RKO (cell line): ENCODE results near the gene PCSK6.
"Not testable (repeated sequence)": the region's sequence is repeated elsewhere in the genome, so short reads cannot be mapped to it uniquely, and the experiment has no call there.

Experiments used
- DNase-seq: peaks from one replicate; pipeline ENCODE4 v3.0.0-alpha.2; 2016; ENCODE audit warnings: low spot score

Gene PCSK6

GRCh38 chr15:101356512-101357172 lies 132.9 kb downstream of the PCSK6 start:
- not testable (repeated sequence) for DNase-seq

- DNase-seq: no peak
Measured at GRCh38 chr15:101355678-101356464, 133.6 kb downstream of the PCSK6 start.

DNA sequence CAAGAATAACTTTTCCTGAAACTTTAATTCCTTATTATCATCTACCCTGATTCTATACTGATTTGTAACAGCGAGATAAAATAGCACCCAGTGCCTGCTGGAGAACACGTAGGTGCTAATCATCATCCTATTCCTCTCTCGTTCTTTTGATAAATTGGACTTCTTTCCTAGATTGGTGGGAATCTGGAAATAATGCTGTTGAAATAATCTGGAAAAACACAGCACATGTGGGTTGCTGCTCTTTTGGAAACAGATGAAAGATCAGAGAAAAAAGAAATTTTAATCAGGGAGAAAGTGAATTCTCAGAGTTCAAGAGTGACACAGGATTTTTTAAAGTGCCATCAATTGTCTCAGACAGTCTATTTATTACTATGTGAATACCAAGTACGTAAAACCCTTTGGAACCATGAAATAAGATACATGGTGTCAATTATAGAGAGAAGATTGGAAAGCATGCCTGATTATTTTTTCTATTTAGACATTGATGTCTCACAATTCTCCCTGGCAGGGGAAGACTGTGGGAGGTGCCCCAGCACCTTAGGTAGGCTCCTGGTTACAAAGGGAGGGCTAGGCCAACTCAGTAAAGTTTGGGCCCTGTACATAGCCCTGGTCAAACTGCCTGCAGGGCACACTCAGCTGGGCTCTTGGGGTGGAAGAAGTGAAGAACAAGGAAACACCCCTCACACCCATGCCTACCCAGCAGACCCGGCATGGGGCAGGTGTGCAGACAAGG lies 134.4 kb downstream of the PCSK6 start:
- DNase-seq: no peak

DNA sequence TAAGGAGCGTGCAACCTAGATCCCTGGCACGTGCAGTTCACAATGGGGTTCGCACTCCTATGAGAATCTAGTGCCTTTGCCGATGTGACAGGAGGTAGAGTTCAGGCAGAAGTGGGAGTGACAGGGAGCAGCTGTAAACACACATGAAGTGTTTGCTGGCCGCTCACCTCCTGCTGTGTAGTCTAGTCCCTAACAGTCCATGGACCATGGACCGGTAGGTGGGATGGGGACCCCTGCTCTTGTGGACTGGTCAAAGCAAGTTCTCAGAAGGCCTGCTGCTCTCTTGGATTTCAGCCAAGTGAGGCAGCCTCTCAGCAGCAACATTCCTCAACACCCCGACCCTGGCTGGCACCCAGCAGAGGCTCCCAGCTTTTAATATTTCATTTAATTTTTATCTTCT lies 136.3 kb downstream of the PCSK6 start:
- DNase-seq: no peak

DNA sequence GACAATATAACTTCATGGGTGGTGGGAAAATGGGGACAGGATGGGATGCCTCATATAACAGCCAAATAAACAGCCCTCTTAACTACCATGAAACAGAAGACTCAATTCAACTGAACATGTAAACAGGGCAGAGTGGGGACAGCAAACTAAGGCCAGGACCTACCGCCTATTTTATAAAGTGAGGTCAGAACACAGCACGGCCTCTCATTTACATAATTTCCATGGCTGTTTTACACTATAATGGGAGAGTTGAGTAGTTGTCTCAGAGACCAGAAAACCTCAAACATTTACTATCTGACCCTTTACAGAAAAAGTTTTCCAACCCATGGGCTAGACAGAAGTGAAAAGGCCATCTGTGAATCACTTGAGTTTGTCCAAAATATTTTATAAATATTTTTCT lies 137.8 kb downstream of the PCSK6 start:
- no peak for DNase-seq

- DNase-seq: no peak
Measured at GRCh38 chr15:101349047-101349951, 140.2 kb downstream of the PCSK6 start.

- DNase-seq: no peak
Measured at GRCh38 chr15:101348643-101349042, 140.9 kb downstream of the PCSK6 start.

DNA sequence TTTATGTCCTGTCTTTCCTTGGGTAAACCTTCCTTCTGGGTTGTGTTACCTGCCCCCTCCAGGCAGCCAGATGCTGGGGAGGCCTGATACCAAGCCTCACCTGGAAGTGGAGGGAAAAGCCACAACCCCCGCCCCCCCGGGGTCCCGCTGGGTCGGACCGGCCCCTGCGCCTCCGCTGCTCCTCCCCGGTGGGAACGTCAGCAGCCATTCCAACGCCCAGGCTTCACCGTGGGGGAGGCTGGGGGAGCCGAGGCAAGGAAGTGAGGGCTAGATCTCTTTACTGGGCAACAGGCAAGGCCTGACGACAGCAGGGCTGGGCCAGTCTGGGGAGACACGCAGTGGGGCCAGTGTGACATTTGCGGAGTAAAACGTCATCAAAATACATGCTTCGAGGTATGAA lies 141.5 kb downstream of the PCSK6 start:
- DNase-seq: no peak

DNA sequence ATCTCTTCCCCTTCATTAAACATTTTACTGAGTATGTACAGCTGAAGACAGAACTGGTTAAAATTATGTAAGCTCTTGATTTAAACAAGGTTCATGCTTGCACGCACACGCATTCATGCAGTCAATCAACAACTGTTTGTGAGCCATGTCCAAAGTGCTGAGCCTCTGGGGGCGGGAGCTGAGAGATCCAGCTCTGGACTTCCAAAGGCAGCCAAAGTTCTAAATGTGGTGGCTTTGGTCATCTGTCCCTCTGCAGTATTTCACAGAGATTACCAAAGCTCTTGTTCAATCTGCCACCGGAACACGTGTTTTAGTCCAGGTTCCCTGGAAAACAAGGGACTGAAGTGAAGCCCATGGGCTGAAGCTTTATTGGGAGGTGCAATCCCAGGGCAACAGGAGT lies 142.1 kb downstream of the PCSK6 start:
- no peak for DNase-seq

GRCh38 chr15:101346928-101347327 lies 142.6 kb downstream of the PCSK6 start:
- DNase-seq: no peak

DNA sequence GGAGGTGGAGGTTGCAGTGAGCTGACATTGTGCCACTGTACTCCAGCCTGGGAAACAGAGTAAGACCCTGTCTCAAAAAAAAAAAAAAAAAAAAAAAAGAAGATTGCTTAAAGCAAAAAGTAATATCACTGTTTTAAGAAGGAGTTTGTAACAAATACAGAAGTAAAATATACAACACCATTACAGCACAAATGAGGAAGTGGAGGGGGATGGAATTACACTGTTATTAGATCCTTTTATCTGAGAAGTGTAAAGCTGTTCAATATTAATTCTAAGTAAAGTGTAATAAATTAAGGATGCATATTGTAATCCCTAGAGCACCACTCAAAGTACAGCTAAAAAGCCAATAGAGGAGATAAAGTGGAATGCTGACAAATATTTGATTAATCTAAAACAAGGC lies 147.5 kb downstream of the PCSK6 start:
- DNase-seq: no peak

DNA sequence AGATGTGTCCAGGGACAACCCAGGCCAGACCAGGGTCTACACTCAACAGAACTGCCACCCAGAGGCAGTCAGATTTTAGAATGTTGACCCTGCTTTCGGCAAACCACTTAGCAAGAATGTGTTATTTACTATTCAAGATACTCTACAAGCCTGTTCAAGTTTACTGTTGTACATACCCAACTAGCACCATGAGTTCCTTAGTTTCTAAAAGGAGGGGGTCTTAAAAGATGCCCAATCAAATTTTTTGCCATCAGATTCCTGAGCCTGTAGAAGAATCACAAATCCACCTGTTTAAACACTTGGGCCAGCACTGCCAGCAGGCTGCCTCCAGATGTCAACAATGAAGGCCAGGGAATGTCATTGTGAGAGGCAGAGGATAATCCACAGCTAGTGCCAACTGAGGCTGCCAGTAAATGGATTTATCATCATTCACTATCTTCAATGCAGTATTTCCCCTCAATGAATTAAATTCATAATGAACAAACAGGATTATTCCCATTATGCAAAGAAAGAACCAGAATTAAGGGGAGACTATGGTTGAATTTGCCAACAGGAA lies 150.9 kb downstream of the PCSK6 start:
- DNase-seq: no peak

DNA sequence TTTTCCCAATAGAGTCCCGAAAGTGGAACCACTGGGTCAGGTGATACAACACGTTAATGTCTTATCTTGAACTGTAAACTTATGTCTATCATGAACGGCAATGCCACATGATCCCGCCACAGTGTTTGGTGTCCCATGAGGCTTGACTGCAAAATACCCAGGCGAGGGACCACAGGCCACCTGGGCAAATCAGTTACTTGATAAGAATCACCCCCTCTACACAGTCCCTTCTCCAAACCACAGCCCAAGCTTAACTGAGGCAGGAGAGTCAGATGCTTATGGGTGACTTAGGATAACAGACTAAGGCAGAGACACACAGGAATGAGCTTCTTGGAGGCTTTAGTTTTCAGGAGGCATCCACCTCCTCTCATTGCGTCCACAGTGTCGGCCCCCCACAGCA lies 151.5 kb downstream of the PCSK6 start:
- no peak for DNase-seq

DNA sequence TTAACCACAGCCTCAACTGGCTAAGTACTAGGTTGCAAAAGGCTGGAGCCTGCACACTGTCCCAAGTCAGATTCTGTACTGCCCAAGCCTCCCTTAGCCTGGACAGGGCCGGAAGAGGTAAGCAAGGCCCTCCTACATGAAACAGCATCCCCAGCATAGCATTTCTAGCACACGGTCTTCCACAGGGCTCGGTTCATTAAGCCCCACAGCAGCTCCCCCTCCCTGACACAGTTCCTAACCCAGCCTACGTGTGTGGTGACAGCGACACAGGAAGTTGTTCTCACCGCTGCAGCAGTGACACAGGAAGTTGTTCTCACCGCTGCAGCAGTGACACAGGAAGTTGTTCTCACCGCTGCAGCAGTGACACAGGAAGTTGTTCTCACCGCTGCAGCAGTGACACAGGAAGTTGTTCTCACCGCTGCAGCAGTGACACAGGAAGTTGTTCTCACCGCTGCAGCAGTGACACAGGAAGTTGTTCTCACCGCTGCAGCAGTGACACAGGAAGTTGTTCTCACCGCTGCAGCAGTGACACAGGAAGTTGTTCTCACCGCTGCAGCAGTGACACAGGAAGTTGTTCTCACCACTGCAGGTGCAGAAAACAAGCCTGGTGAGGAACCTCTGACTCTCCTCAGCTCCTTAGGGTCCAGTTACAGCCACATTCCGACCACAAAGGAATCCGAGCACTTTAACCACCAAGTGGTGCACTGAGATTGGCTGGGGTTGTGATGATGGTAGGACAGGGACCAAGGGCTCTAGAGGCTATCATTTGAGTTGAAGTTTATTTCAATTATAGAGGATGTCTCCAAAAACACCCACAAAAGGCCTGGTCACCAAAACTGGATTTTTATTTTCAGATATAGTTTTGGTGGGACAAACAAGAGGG lies 155.4 kb downstream of the PCSK6 start:
- peak; percentile 83 for DNase-seq

DNA sequence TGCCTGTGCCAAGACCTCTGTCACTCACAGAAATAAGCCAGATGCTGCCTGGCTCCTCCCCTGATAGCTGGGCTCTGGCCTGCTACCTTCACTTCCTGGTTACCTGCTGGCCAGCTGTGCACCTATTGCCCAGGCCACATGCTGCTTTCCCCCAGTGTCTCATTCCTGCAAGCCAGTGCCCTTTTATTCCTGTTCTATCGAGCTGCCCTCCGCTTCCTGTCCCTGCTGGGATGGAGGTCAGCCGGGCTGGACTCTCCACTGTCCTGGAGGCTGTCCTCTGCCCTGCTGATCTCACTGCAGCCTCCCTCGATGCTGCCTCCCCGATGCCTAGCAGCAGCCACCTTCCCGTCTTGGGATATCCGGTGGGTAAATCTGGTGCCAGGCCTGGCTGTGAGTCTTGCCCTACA lies 157.4 kb downstream of the PCSK6 start:
- DNase-seq: peak; percentile 11

GRCh38 chr15:101329867-101330380 lies 159.6 kb downstream of the PCSK6 start:
- DNase-seq: no peak

DNA sequence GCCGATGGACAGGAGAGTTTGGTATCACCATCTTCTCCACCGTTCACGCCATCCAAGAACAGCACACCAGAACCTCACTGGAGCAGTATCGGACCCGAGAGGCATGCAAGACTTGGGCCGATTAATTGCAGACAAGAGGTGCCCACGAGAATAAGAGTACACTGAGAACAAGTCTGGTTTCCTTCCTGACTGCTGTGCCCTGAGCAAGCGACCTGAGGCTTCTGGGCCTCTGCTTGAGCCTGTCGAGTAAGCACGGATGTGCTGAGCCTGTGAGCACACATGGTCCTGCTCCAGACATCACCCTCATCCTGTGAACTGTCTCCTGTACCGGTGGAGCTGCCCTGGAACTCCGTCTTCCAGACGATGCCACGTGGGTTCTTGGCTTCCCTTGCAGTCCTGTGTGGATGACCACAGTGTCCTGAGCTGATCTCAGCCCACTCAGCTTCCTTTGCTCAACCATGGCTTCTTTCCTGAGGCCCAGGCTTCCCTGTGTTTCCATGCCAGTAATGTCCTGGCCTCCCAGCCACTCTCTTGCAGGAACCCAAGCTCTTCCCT lies 160.1 kb downstream of the PCSK6 start:
- no peak for DNase-seq

- DNase-seq: no peak
Measured at GRCh38 chr15:101328001-101328400, 161.5 kb downstream of the PCSK6 start.

GRCh38 chr15:101327147-101327740 lies 162.3 kb downstream of the PCSK6 start:
- no peak for DNase-seq
